Measurements from ENCODE around the gene TMEM245.

DNA sequence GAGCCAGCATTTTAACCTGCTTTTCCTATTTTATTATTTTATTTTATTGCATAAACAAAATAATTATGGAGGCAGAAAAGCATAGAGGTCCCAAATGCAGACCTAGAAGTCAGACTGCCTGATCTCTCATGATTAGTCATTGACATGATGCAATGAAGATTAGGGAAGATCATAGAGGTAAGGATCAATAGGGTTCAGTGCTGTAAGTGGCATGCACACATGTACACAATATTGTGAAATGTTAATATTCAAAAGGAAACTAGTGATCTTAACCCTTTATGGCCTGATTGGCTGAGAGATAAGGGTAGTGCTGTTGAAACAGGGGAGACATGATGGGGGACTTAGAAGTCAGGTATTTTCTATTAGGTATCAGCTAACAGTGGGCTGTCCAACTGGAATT is 48.4 kb upstream of the TMEM245 start:
- TF ChIP-seq, protein P1, sequence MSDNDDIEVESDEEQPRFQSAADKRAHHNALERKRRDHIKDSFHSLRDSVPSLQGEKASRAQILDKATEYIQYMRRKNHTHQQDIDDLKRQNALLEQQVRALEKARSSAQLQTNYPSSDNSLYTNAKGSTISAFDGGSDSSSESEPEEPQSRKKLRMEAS (IDR thresholded peaks at IDR 0.05; ENCODE audit: insufficient read depth, insufficient read length): no peak
- TF ChIP-seq, protein P2, sequence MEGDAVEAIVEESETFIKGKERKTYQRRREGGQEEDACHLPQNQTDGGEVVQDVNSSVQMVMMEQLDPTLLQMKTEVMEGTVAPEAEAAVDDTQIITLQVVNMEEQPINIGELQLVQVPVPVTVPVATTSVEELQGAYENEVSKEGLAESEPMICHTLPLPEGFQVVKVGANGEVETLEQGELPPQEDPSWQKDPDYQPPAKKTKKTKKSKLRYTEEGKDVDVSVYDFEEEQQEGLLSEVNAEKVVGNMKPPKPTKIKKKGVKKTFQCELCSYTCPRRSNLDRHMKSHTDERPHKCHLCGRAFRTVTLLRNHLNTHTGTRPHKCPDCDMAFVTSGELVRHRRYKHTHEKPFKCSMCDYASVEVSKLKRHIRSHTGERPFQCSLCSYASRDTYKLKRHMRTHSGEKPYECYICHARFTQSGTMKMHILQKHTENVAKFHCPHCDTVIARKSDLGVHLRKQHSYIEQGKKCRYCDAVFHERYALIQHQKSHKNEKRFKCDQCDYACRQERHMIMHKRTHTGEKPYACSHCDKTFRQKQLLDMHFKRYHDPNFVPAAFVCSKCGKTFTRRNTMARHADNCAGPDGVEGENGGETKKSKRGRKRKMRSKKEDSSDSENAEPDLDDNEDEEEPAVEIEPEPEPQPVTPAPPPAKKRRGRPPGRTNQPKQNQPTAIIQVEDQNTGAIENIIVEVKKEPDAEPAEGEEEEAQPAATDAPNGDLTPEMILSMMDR (IDR thresholded peaks at IDR 0.05; ENCODE audit: extremely low read depth in 1 of 2, insufficient read depth in 1 of 2, low read depth in 1 of 2, low read length in 2 of 2): no peak
- TF ChIP-seq EZH2 (IDR thresholded peaks at IDR 0.05; ENCODE audit: borderline replicate concordance, low read depth, low read length, severe bottlenecking) (no peak), POLR2A (IDR thresholded peaks at IDR 0.05; ENCODE audit: low read depth, low read length) (no peak), MYC (IDR thresholded peaks at IDR 0.05; ENCODE audit: low read depth, low read length) (no peak), POLR2AphosphoS5 (IDR thresholded peaks at IDR 0.05; ENCODE audit: insufficient read depth, low read depth, low read length) (no peak)
